ENCODE results near the gene DOCK7. TPM values are rescaled to one million over a fixed set of nuclear protein-coding genes. Genes with fewer than 3 reads are reported as not detected.

DOCK7 gene
- total RNA-seq, 2 experiments from 2014 or later: 11.9 to 13.7 TPM

DNA sequence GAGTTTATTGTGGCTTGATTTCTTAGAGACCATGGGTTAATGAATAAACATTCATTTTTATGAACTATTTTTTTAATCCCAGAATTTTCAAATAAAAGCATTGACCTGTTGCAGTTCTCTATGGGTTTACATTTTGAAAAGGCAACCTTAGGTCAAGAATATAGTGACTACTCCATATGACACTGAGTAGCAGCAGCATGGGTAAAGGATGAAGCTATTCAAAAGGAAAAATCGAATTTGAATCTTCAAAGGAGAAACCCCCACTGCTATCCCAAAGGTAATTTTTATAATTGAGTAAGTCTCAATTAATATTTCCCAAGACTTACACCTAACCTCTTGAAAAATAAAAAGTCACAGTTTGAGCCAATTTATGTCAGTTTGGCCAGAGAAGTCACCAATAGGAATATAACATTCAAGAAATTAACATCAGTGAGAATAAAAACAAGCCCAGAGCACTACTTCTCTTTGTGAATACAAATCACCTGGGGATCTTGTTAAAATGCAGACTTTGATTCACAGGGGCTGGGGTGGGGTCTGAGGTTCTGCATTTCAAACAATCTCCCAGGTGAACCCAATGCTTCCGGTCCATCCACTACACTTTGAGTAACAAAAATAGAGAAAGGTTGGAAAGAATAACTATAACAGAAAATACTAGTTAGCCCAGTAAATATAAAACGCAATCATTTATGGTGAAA is 211.5 kb downstream of the DOCK7 start:
- Mint-ChIP-seq H3K4me3 (no peak overlapping the region), H3K9me3 (ENCODE audit: low read depth) (no peaks in the 10 kb centered on the region), H3K27me3 (no peaks in the 10 kb centered on the region), H3K27ac (no peak overlapping the region), H3K36me3 (ENCODE audit: low read depth) (peaks cover 4% of the 10 kb centered on the region), H3K4me1 (no peaks in the 10 kb centered on the region)
- POLR2A ChIA-PET: no interaction called here
- ATAC-seq (no peak), DNase-seq (no peak)
- CTCF ChIA-PET: no interaction called here
- intact Hi-C loops (cut with DNase I, micrococcal nuclease): no loop called here

GRCh38 chr1:62467092-62467491 is 221.1 kb downstream of the DOCK7 start:
- no peaks in the 10 kb centered on the region for H3K27me3 Mint-ChIP-seq
- ChIA-PET CTCF (no interaction called here), POLR2A (no interaction called here)
- ATAC-seq (no peak), DNase-seq (no peak)
- no peak overlapping the region for H3K4me3 Mint-ChIP-seq
- H3K9me3 Mint-ChIP-seq (ENCODE audit: low read depth): peaks cover 6% of the 10 kb centered on the region
- peaks cover 37% of the 10 kb centered on the region for H3K36me3 Mint-ChIP-seq (ENCODE audit: low read depth)
- no peak overlapping the region for H3K27ac Mint-ChIP-seq
- H3K4me1 Mint-ChIP-seq: no peaks in the 10 kb centered on the region
- intact Hi-C loops (cut with DNase I, micrococcal nuclease): no loop called here

DNA sequence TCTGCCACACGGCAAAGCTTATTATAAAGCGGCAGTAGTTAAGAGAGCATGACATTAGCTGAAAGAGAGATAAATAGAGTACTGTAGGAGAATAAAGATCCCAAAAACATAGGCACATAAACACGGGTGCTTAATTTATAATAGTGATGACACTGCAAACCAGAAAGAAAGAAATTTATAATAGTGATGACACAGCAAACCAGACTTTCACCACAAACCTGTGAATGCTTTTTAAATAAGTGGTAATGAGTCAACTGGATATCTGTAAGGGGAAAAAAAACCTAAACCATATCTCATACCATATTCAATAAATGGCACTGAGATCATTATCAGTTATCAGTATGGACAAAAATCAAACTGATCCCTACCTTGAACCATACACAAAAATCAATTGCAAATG is 225.8 kb downstream of the DOCK7 start:
- no peak for ATAC-seq

DNA sequence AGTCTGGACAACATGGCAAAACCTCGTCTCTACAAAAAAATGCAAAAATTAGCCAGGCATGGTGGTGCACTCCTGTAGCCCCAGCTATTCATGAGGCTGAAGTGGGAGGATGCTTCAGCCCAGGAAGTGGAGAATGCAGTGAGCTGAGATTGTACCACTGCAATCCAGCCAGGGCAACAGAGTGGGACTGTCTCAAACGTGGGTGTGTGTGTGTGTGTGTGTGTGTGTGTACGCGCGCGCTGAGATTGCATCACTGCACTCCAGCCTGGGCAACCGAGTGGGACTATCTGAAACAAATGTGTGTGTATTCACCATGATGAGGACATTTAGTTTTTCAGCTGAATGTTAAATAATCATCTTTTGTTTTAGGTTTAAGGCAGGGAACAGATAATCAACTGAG is 230.2 kb downstream of the DOCK7 start:
- Mint-ChIP-seq H3K4me1 (no peaks in the 10 kb centered on the region), H3K9me3 (ENCODE audit: low read depth) (no peaks in the 10 kb centered on the region), H3K27me3 (no peaks in the 10 kb centered on the region), H3K36me3 (ENCODE audit: low read depth) (peaks cover 10% of the 10 kb centered on the region), H3K27ac (no peak overlapping the region), H3K4me3 (no peak overlapping the region)
- CTCF ChIA-PET: interaction anchor here (0.7 kb wide), 1 partner anchor 12 kb away, joined by 3 read pairs; no protein-coding TSS in a partner anchor
- no peak for DNase-seq
- intact Hi-C loops (cut with DNase I, micrococcal nuclease): no loop called here
- POLR2A ChIA-PET: interaction anchor here (0.6 kb wide), 1 partner anchor 219 kb away, joined by 3 read pairs; no protein-coding TSS in a partner anchor
- no peak for ATAC-seq

More for the DNA sequence above, 225.8 kb downstream of the DOCK7 start:
- ChIA-PET POLR2A (no interaction called here), CTCF (interaction anchor here (0.5 kb wide), 1 partner anchor 280 kb away, joined by 4 read pairs; no protein-coding TSS in a partner anchor)
- H3K9me3 Mint-ChIP-seq (ENCODE audit: low read depth): no peaks in the 10 kb centered on the region
- intact Hi-C loops (cut with DNase I, micrococcal nuclease): no loop called here
- no peak overlapping the region for H3K4me3 Mint-ChIP-seq
- no peak for DNase-seq
- H3K27ac Mint-ChIP-seq: no peak overlapping the region
- peaks cover 11% of the 10 kb centered on the region for H3K36me3 Mint-ChIP-seq (ENCODE audit: low read depth)
- H3K4me1 Mint-ChIP-seq: no peaks in the 10 kb centered on the region
- no peaks in the 10 kb centered on the region for H3K27me3 Mint-ChIP-seq

GRCh38 chr1:62452951-62453350 is 235.2 kb downstream of the DOCK7 start:
- Mint-ChIP-seq H3K9me3 (ENCODE audit: low read depth) (no peaks in the 10 kb centered on the region), H3K27me3 (no peaks in the 10 kb centered on the region), H3K4me1 (peaks cover 11% of the 10 kb centered on the region), H3K27ac (peak overlapping the region; percentile 5), H3K36me3 (ENCODE audit: low read depth) (peaks cover 47% of the 10 kb centered on the region), H3K4me3 (no peak overlapping the region)
- CTCF ChIA-PET: no interaction called here
- POLR2A ChIA-PET: interaction anchor here (0.7 kb wide), 1 partner anchor 27 kb away, joined by 4 read pairs; no protein-coding TSS in a partner anchor
- DNase-seq (no peak), ATAC-seq (peak; percentile 26)
- intact Hi-C loops (cut with DNase I, micrococcal nuclease): loop anchor here in 1 of 2 experiments (2.0 kb wide), 1 partner anchor 14 kb away; no protein-coding TSS in a partner anchor

DNA sequence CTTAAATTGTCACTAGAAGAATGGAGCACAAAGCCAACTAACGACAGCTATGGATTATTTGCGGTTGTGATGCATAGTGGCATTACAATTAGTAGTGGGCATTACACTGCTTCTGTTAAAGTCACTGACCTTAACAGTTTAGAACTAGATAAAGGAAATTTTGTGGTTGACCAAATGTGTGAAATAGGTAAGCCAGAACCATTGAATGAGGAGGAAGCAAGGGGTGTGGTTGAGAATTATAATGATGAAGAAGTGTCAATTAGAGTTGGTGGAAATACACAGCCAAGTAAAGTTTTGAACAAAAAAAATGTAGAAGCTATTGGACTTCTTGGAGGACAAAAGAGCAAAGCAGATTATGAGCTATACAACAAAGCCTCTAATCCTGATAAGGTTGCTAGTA is 237.9 kb downstream of the DOCK7 start:
- CTCF ChIA-PET: interaction anchor here (0.5 to 1.6 kb wide), 2 partner anchors 9 to 245 kb away, joined by 3 to 4 read pairs; no protein-coding TSS in a partner anchor
- peaks cover 65% of the 10 kb centered on the region for H3K36me3 Mint-ChIP-seq (ENCODE audit: low read depth)
- H3K4me3 Mint-ChIP-seq: no peak overlapping the region
- no peaks in the 10 kb centered on the region for H3K27me3 Mint-ChIP-seq
- no peak overlapping the region for H3K27ac Mint-ChIP-seq
- no peaks in the 10 kb centered on the region for H3K9me3 Mint-ChIP-seq (ENCODE audit: low read depth)
- peaks cover 19% of the 10 kb centered on the region for H3K4me1 Mint-ChIP-seq
- ATAC-seq: no peak
- no peak for DNase-seq
- intact Hi-C loops (cut with DNase I, micrococcal nuclease): no loop called here
- POLR2A ChIA-PET: no interaction called here

GRCh38 chr1:62448221-62448933 is 239.8 kb downstream of the DOCK7 start:
- no peak overlapping the region for H3K4me3 Mint-ChIP-seq
- DNase-seq (no peak), ATAC-seq (peak; percentile 23)
- H3K9me3 Mint-ChIP-seq (ENCODE audit: low read depth): no peaks in the 10 kb centered on the region
- H3K36me3 Mint-ChIP-seq (ENCODE audit: low read depth): peaks cover 68% of the 10 kb centered on the region
- peak overlapping the region; percentile 67 for H3K27ac Mint-ChIP-seq
- peaks cover 23% of the 10 kb centered on the region for H3K4me1 Mint-ChIP-seq
- H3K27me3 Mint-ChIP-seq: no peaks in the 10 kb centered on the region
- CTCF ChIA-PET: interaction anchor here (1.0 to 1.8 kb wide), 2 partner anchors 298 to 337 kb away, joined by 3 to 5 read pairs; no protein-coding TSS in a partner anchor
- POLR2A ChIA-PET: interaction anchor here (0.6 kb wide), 1 partner anchor 12 kb away, joined by 3 read pairs; no protein-coding TSS in a partner anchor
- intact Hi-C loops (cut with DNase I, micrococcal nuclease): no loop called here

DNA sequence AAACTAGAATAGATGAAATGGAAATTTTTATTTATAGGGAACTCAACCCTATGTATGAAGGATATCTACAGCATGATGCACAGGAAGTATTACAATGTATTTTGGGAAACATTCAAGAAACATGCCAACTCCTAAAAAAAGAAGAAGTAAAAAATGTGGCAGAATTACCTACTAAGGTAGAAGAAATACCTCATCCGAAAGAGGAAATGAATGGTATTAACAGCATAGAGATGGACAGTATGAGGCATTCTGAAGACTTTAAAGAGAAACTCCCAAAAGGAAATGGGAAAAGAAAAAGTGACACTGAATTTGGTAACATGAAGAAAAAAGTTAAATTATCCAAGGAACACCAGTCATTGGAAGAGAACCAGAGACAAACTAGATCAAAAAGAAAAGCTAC is 243.5 kb downstream of the DOCK7 start:
- ATAC-seq: no peak
- H3K27me3 Mint-ChIP-seq: no peaks in the 10 kb centered on the region
- intact Hi-C loops (cut with DNase I, micrococcal nuclease): no loop called here
- no peak for DNase-seq
- no peak overlapping the region for H3K4me3 Mint-ChIP-seq
- H3K36me3 Mint-ChIP-seq (ENCODE audit: low read depth): peaks cover 71% of the 10 kb centered on the region
- peaks cover 38% of the 10 kb centered on the region for H3K4me1 Mint-ChIP-seq
- H3K27ac Mint-ChIP-seq: peak overlapping the region; percentile 33
- no peaks in the 10 kb centered on the region for H3K9me3 Mint-ChIP-seq (ENCODE audit: low read depth)
- ChIA-PET POLR2A (no interaction called here), CTCF (interaction anchor here (0.8 kb wide), 1 partner anchor 232 kb away, joined by 3 read pairs; no protein-coding TSS in a partner anchor)

DNA sequence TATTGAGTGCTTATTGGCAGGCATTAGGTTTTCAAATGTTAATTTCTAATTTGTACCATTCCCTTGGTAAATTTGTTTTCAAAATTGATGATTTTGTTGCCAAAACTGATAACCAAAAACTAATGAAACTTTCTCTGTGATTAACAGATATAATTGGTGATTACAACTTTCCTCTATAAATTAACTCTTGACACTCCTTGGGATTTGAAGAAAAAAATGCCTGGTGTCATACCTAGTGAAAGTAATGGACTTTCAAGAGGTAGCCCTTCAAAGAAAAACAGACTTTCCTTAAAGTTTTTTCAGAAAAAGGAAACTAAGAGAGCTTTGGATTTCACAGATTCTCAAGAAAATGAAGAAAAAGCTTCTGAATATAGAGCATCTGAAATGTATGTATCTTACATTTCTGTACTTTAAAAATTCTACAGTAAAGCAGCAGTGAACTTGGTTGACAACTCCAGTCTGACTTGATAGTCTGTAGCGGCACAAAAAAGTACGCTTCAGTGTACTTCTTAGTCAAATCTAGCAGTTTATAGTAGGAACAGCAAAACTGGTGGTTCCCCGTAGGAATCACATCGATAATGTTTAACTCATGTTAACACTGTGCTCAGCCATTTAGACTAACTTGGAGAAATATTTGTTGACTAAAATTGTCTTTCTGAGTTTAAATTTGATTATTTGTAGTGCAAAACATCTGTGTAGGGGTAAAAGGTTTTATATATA is 248.4 kb downstream of the DOCK7 start:
- H3K27ac Mint-ChIP-seq: peak overlapping the region; percentile 58
- H3K9me3 Mint-ChIP-seq (ENCODE audit: low read depth): peaks cover 2% of the 10 kb centered on the region
- CTCF ChIA-PET: interaction anchor here (0.8 kb wide), 2 partner anchors 59 to 588 kb away, joined by 3 to 4 read pairs; no protein-coding TSS in a partner anchor
- DNase-seq (no peak), ATAC-seq (no peak)
- H3K4me3 Mint-ChIP-seq: peak overlapping the region; percentile 89
- intact Hi-C loops (cut with DNase I, micrococcal nuclease): loop anchor here (2.0 to 10.0 kb wide), 9 partner anchors 13 to 1385 kb away; partner anchors contain the start of genes ALG6 (in 1 of the 2), DOCK7 (in 1 of the 2), FOXD3 (in 1 of the 2) and NFIA (in 1 of the 2)
- H3K4me1 Mint-ChIP-seq: peaks cover 33% of the 10 kb centered on the region
- H3K27me3 Mint-ChIP-seq: no peaks in the 10 kb centered on the region
- H3K36me3 Mint-ChIP-seq (ENCODE audit: low read depth): peaks cover 45% of the 10 kb centered on the region
- POLR2A ChIA-PET: no interaction called here

DNA sequence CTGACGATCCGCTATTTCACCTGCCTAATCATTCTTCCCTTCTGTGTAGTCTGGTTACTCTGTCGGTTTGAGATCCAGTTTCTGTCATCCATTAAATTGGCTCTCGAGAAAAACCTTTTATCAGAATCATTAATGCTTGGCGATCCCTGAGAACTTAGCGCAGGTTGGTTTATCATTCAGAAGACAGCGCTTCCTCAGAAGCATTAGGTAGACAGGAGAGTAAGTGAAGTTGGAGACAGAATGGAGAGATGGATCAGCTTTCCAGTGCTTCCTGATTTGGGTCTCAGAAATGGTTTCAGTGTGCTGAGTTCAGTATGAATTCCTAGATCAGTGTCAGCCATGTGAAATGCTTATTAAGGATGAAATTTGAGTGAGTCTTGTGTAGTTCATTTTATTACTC is 250.0 kb downstream of the DOCK7 start:
- H3K9me3 Mint-ChIP-seq (ENCODE audit: low read depth): peaks cover 2% of the 10 kb centered on the region
- no peak for ATAC-seq
- peaks cover 37% of the 10 kb centered on the region for H3K36me3 Mint-ChIP-seq (ENCODE audit: low read depth)

More for the DNA sequence above, 250.0 kb downstream of the DOCK7 start:
- H3K4me1 Mint-ChIP-seq: peaks cover 32% of the 10 kb centered on the region
- H3K27me3 Mint-ChIP-seq: no peaks in the 10 kb centered on the region
- peak overlapping the region; percentile 89 for H3K4me3 Mint-ChIP-seq
- intact Hi-C loops (cut with DNase I, micrococcal nuclease): loop anchor here (2.0 to 10.0 kb wide), 9 partner anchors 15 to 1383 kb away; partner anchors contain the start of genes ALG6 (in 1 of the 2), DOCK7 (in 1 of the 2), FOXD3 (in 1 of the 2) and NFIA (in 1 of the 2)
- POLR2A ChIA-PET: no interaction called here
- CTCF ChIA-PET: no interaction called here
- no peak for DNase-seq
- H3K27ac Mint-ChIP-seq: peak overlapping the region; percentile 94

All from activated CD4-positive, alpha-beta T cell treated with anti-CD3 and anti-CD28 coated beads for 36 hours (primary cell).